Bronchial epithelial cell (primary cell): ENCODE measurements around the gene BRD3OS. TPM values are rescaled to one million over a fixed set of nuclear protein-coding genes. Genes with fewer than 3 reads are reported as not detected.

Experiments used
- DNase-seq: peaks from one replicate; pipeline ENCODE4 v3.0.0-alpha.2; 2010; ENCODE audit warnings: low read depth
- FAIRE-seq: peaks from 2 replicates; lab custom pipeline; 2011; peaks lifted over from hg19 to GRCh38; lab: Jason Lieb, UNC
- H3K27me3 ChIP-seq: 2 replicates; pipeline ENCODE4 v1.5.1; 2011; ENCODE audit warnings: low read length; ENCODE audit not compliant: control insufficient read depth, insufficient read depth
- H3K36me3 ChIP-seq: 2 replicates; pipeline ENCODE4 v1.5.1; 2011; ENCODE audit warnings: low read length; ENCODE audit not compliant: control insufficient read depth, insufficient read depth
- H3K4me3 ChIP-seq: 2 replicates; pipeline ENCODE4 v1.5.1; 2011; ENCODE audit warnings: mild to moderate bottlenecking, low read depth, low read length, control low read depth
- CTCF ChIP-seq: IDR thresholded peaks from 2 replicates; pipeline ENCODE4 v1.5.1; 2011; ENCODE audit warnings: mild to moderate bottlenecking, moderate library complexity, low read length, control low read depth, inconsistent platforms; ENCODE audit not compliant: insufficient read depth, severe bottlenecking
- total RNA-seq: library from RNA; depleted of rRNA; stranded (reverse); fragments of >200 nt; gene quantifications from 2 replicates; pipeline ENCODE4 v1.2.1, GENCODE V29; 2014

BRD3OS gene
- total RNA-seq, 1 donor from 2014 or later: 5.8 TPM

DNA sequence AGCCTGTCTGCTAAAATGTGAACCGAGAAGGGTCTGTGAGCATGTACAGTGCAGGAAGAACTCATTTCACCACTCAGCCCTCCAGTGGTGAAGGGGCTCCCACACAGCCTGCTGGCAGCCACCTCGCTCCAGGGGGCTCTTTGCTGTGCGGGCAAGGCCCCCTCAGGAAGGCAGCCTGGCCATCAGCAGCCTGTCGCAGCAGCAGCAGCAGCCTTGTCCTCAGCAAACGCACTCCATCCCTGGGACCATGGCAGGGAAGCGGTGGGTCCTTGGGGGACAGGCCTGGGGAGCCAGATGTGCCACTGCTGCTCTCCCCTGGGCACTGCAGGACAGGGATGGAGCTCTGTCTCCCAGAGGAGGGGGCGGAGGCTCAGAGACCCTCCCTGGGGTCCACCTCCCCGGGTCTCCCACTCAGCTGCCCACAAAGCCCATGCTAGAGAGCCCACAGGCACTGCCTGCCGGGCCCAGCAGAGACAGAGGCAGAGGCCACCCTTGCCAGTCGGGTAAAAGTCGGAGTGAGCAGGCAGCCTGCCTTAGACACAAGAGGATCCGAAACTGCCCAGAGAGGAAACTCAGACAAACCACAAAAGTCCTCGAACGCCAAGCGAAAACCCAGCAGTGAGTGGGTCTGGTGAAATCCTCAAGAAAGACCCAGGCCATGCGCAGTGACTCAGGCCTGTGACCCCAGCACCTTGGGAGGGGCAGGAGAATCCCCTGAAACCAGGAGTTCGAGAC lies 34.5 kb downstream of the BRD3OS start:
- H3K4me3 ChIP-seq: no peak overlapping the region
- FAIRE-seq: no peak
- TF ChIP-seq CTCF: no peak
- H3K36me3 ChIP-seq: peaks cover 4% of the 10 kb centered on the region
- no peak for DNase-seq
- no peaks in the 10 kb centered on the region for H3K27me3 ChIP-seq

DNA sequence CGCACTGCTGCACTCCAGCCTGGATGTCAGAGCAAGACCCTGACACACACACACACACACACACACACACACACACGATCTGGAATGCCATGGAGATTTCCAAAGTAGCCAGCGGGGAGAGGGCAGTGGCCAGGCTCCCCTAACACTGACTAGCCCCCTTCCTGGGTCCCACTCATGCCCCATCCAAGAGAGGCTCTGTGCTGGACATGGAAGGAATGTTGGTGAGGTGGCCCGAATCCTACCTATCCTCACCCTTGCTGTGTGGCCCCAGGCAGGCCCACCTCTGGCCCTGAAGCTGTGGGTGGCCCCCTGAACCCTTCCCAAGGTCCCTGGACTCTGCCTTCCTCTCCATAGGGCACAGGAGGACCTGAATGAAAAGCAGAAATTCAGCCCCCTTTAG lies 35.3 kb downstream of the BRD3OS start:
- DNase-seq (no peak), FAIRE-seq (no peak)
- Histone ChIP-seq H3K4me3 (no peak overlapping the region), H3K27me3 (no peaks in the 10 kb centered on the region), H3K36me3 (peaks cover 4% of the 10 kb centered on the region)
- TF ChIP-seq CTCF: no peak

GRCh38 chr9:134061019-134061687 lies 35.9 kb downstream of the BRD3OS start:
- FAIRE-seq: no peak
- H3K27me3 ChIP-seq: no peaks in the 10 kb centered on the region
- H3K36me3 ChIP-seq: peaks cover 4% of the 10 kb centered on the region
- TF ChIP-seq CTCF: no peak
- H3K4me3 ChIP-seq: no peak overlapping the region
- no peak for DNase-seq

DNA sequence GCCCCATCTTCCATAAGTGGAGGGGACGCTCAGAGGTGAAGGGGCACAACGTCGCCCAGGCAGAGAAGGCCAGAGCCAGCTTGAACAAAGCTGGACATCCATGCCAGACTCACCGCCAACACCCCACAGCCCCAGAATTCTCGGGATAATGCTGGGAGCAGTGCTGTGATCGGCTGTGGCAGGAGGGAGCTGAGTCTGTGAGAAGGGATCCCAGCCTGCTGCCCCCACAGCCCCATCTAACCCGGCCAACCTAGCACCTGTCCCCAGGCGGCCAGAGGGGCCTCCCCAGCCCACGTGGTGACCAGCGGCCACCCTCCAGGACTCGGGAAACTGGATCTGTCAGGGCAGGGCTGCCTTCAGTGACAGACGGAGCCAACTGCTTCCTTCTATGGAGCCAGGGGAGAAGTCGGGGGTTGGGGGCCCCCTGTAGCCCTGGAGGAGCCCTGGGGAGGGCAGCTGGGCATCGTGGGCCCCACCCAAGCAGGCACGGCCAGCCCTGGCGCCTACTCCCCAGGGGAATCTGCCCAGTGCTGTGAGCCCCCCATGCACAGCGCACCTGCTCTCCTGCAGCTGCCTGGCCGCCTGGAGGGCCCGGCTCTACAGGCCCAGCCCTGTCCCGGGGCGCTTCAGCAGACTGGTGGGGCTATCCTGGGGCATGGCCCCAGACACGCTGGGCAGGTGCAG lies 36.5 kb downstream of the BRD3OS start:
- no peak for TF ChIP-seq CTCF
- DNase-seq (no peak), FAIRE-seq (no peak)
- Histone ChIP-seq H3K36me3 (peaks cover 4% of the 10 kb centered on the region), H3K4me3 (no peak overlapping the region), H3K27me3 (no peaks in the 10 kb centered on the region)

- Histone ChIP-seq H3K4me3 (no peak overlapping the region), H3K27me3 (no peaks in the 10 kb centered on the region), H3K36me3 (peaks cover 3% of the 10 kb centered on the region)
- no peak for TF ChIP-seq CTCF
- DNase-seq (no peak), FAIRE-seq (no peak)
Observed at GRCh38 chr9:134062461-134063087, 37.3 kb downstream of the BRD3OS start.
